WI38 (cell line): ENCODE data around the gene NFASC.

ENCODE experiments used
- H3K4me3 ChIP-seq: 2 replicates; pipeline ENCODE4 v1.5.1; 2011; ENCODE audit warnings: low read depth, mild to moderate bottlenecking, control low read depth, low read length
- CTCF ChIP-seq: IDR thresholded peaks from 2 replicates; pipeline ENCODE4 v1.5.1; 2012; ENCODE audit warnings: low read depth, mild to moderate bottlenecking, control low read depth, low read length

The NFASC gene

GRCh38 chr1:204870160-204870912 is at the start of gene NFASC:
NFASC (plus strand) TSS chr1:204870862; CDS start chr1:204944316, 73,454 bp downstream.
- no peak within 1 kb of the TSS for H3K4me3 ChIP-seq
- no peak for TF ChIP-seq CTCF

DNA sequence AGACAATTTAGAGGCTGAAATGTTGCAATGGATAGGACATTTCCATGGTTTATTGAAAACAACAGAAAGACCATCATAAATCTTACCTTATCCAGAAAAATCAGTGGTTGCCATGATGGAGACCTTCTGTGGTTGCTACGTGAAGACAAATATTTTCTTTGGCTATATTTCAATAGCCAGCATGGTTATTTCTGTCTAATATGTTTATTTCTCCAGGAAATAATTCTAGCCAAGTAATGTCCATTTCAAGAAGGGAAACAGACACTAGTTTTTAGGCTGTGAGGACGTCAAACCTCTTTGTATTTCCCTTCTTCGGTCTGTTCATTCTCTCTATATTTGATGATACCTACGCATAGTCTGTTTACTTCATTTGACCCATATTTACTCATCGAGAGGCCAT is 49.2 kb upstream of the NFASC start:
- no peak overlapping the region for H3K4me3 ChIP-seq
- TF ChIP-seq CTCF, result no peak

DNA sequence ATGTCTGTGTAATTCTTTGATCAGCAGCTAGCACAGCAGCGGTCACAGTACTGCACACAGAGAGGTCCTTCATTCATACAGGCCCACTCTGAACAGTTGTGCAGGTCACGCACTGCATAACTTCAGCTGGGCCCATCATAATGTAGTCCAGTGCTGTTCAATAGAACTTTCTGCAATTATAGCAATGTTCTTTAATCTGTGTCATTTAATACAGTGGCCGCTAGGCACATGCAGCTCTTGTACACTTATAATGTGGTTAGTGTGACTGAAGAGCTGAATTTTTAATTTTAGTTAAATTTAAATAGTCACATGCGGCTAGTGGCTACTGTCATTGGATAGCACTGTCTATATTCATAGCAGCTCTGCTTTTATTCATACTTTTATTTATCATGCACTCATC is 48.7 kb upstream of the NFASC start:
- TF ChIP-seq CTCF, result no peak

GRCh38 chr1:204826970-204827369 is 43.7 kb upstream of the NFASC start:
- TF ChIP-seq CTCF, result no peak

More for the DNA sequence above, 48.7 kb upstream of the NFASC start:
- H3K4me3 ChIP-seq, result no peak overlapping the region

GRCh38 chr1:204828352-204828850 is 42.3 kb upstream of the NFASC start:
- TF ChIP-seq CTCF, result no peak
- H3K4me3 ChIP-seq, result no peak overlapping the region

More at GRCh38 chr1:204826970-204827369, 43.7 kb upstream of the NFASC start:
- H3K4me3 ChIP-seq, result no peak overlapping the region

GRCh38 chr1:204829133-204829825 is 41.4 kb upstream of the NFASC start:
- no peak for TF ChIP-seq CTCF
- no peak overlapping the region for H3K4me3 ChIP-seq

DNA sequence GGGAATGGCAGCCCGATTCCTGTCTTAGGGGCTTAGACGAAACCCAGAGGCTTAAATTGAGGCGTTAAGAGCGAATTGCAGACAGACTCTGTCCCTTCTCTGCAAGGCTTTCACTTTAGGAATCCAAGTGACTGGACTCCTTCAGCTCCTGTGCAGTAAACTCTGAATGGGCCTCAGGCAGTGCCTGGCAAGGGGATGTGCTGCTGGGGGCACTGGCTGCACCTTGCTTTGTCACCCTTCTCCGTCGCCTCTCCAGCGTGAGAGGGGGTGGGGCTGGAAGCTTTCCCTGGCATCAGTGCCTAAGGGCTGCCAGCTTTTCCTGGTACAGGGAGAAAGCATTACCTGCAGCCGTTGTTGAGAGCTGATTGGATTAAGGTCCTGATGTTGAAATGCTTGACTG is 39.9 kb upstream of the NFASC start:
- TF ChIP-seq CTCF, result no peak
- no peak overlapping the region for H3K4me3 ChIP-seq
